ENCODE data around the gene FAM120AOS. TPM values are rescaled to one million over a fixed set of nuclear protein-coding genes. Genes with fewer than 3 reads are reported as not detected.

The FAM120AOS gene
- total and polyA plus RNA-seq, 2 of the 4 experiments (the other 2 are of a cell fraction), result 22.7 to 24.7 TPM

DNA sequence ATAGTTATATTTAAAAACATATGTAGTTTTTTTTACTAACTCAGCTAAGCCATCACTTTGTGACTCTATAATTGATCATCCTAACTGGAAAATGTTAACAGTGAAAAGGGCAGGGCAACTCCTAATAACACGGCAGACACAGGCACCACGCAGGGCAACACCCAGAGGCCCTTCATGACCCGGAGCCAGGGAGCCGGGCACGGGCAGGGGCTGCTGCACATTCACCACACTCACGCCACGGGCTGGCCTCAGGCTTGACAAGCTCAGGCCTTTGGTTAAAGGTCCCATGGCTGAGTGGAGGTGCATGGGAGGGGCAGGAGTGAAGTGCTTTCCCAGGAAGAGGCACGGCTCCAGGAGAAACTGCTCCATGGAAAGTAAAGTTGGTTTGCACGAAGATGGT, 54.9 kb downstream of the FAM120AOS start:
- ATAC-seq (ENCODE audit: low read depth), result no peak
- Histone ChIP-seq H2AFZ (replicated peaks; ENCODE audit: low read length, poor library complexity) (no peak overlapping the region), H3K4me3 (ENCODE audit: insufficient read depth, low read depth, low read length) (no peak overlapping the region), H4K8ac (ENCODE audit: low read depth in 2 of 2, low read length in 2 of 2) (no peak overlapping the region), H2BK120ac (ENCODE audit: low read depth, low read length) (no peak overlapping the region), H3K9ac (ENCODE audit: low read depth, low read length) (no peak overlapping the region), H2AK9ac (replicated peaks; ENCODE audit: low read depth, low read length, poor library complexity) (no peak overlapping the region), H2BK5ac (ENCODE audit: low read depth, low read length, poor library complexity, severe bottlenecking) (no peak overlapping the region), H2AK5ac (ENCODE audit: low read depth, low read length) (no peak overlapping the region), H3K4ac (ENCODE audit: low read depth, low read length) (no peak overlapping the region), H3K4me1 (ENCODE audit: control insufficient read depth, insufficient read depth, low read length) (no peaks in the 10 kb centered on the region), H3K4me2 (ENCODE audit: low read depth, low read length) (no peak overlapping the region), H3K9me1 (ENCODE audit: insufficient read depth, low read length) (no peaks in the 10 kb centered on the region), H3K36me3 (ENCODE audit: control insufficient read depth, insufficient read depth, low read length) (no peaks in the 10 kb centered on the region), H2BK20ac (ENCODE audit: low read depth, low read length) (no peak overlapping the region), H4K20me1 (ENCODE audit: insufficient read depth, low read length) (no peaks in the 10 kb centered on the region), H2BK15ac (ENCODE audit: low read depth, low read length) (no peak overlapping the region), H3K27ac (ENCODE audit: insufficient read depth, low read length) (no peak overlapping the region), H4K5ac (ENCODE audit: low read depth, low read length) (no peak overlapping the region), H3K23ac (ENCODE audit: low read depth, low read length) (no peak overlapping the region), H3K27me3 (ENCODE audit: control insufficient read depth, insufficient read depth, low read length) (peaks cover 2% of the 10 kb centered on the region; the same call in 1 of the 2 replicates), H3K18ac (ENCODE audit: low read depth, low read length) (no peak overlapping the region), H4K91ac (ENCODE audit: insufficient read depth, low read depth, low read length) (no peak overlapping the region), H3K9me3 (ENCODE audit: control insufficient read depth, insufficient read depth, low read length) (no peaks in the 10 kb centered on the region), H3K56ac (ENCODE audit: extremely low read depth, insufficient read depth, low read length) (no peak overlapping the region), H3K79me1 (ENCODE audit: low read depth in 1 of 2, low read length in 2 of 2) (no peaks in the 10 kb centered on the region), H3K14ac (replicated peaks; ENCODE audit: low read depth, low read length) (no peak overlapping the region)
- no peak for TF ChIP-seq FOS (IDR thresholded peaks at IDR 0.05; ENCODE audit: low read depth, low read length)
- dilution Hi-C loops (cut with HindIII; ENCODE audit: low sequenced_read_pairs, unreplicated experiment) (no loop called here), in situ Hi-C loops (cut with MboI; ENCODE audit: low sequenced_read_pairs) (no loop called here), intact Hi-C loops (cut with micrococcal nuclease) (no loop called here)
- DNase-seq, result no peak
- BruUV-seq (replicated peaks), result no TSS peak
- ChIA-PET CTCF (no interaction called here), POLR2A (ENCODE audit: unreplicated experiment) (no interaction called here)
- WGBS, 2 experiments (ENCODE audit: extremely low coverage in 2 of 2, insufficient read length in 1 of 2), result 72% methylated on average over 6 of the region's 9 CpGs; no CpG with 5 or more reads in 1 of the 2 experiments

All from IMR-90 (cell line).